Measurements from ENCODE around the gene OPTC. TPM values are rescaled to one million over a fixed set of nuclear protein-coding genes. Genes with fewer than 3 reads are reported as not detected.

Gene OPTC
- total and polyA plus RNA-seq, 11 donors, result not detected

GRCh38 chr1:203448521-203449061 is 45.4 kb upstream of the OPTC start:
- Histone ChIP-seq H3K9me3 (peaks cover 0 to 19% (median 2%) of the 10 kb centered on the region in 12 donors), H3K27ac (peak overlapping the region in 10 of 12 donors; percentile 16 to 77 (median 61)), H3K27me3 (peaks cover 0 to under 1% (median 0%) of the 10 kb centered on the region in 9 donors), H3K4me3 (peak overlapping the region in 3 of 12 donors; percentile 14 to 27 (median 25)), H3K36me3 (no peaks in the 10 kb centered on the region), H3K4me1 (peaks cover 0 to 24% (median 5%) of the 10 kb centered on the region in 12 donors)
- no peak for TF ChIP-seq POLR2A (IDR thresholded peaks at IDR 0.05)
- TF ChIP-seq CTCF (IDR thresholded peaks at IDR 0.05), result no peak
- intact Hi-C loops (cut with DNase I), result no loop called here
- DNase-seq (peak in 2 of 5 donors; percentile 36 to 55), ATAC-seq (peak; percentile 45 to 75 (median 62))
- 58 to 73% (median 68%) methylated on average over 9 of the region's 9 CpGs for WGBS, 4 donors

- intact Hi-C loops (cut with DNase I), result no loop called here
- Histone ChIP-seq H3K36me3 (no peaks in the 10 kb centered on the region), H3K4me3 (no peak overlapping the region), H3K9me3 (peaks cover 0 to 13% (median 2%) of the 10 kb centered on the region in 12 donors), H3K4me1 (peaks cover 0 to 23% (median 6%) of the 10 kb centered on the region in 12 donors), H3K27me3 (peaks cover 0 to 10% (median 0%) of the 10 kb centered on the region in 9 donors), H3K27ac (peak overlapping the region in 4 of 12 donors; percentile 52 to 77 (median 63))
- ATAC-seq (no peak), DNase-seq (no peak)
- TF ChIP-seq CTCF (IDR thresholded peaks at IDR 0.05) (no peak), POLR2A (IDR thresholded peaks at IDR 0.05) (no peak)
- 77 to 90% (median 81%) methylated on average over 1 of the region's 1 CpG for WGBS, 4 donors
These were observed 44.0 kb upstream of the OPTC start for GRCh38 chr1:203450001-203450400.

GRCh38 chr1:203450479-203451149 is 43.3 kb upstream of the OPTC start:
- Histone ChIP-seq H3K9me3 (peaks cover 0 to 7% (median 0%) of the 10 kb centered on the region in 12 donors), H3K27me3 (peaks cover 0 to 10% (median 0%) of the 10 kb centered on the region in 9 donors), H3K36me3 (no peaks in the 10 kb centered on the region), H3K4me3 (no peak overlapping the region), H3K27ac (peak overlapping the region in 3 of 12 donors; percentile 10 to 77 (median 52)), H3K4me1 (peaks cover 0 to 23% (median 6%) of the 10 kb centered on the region in 12 donors)
- intact Hi-C loops (cut with DNase I), result no loop called here
- DNase-seq (no peak), ATAC-seq (no peak)
- TF ChIP-seq CTCF (IDR thresholded peaks at IDR 0.05), result no peak
- TF ChIP-seq POLR2A (IDR thresholded peaks at IDR 0.05), result no peak
- 67 to 76% (median 74%) methylated on average over 17 of the region's 17 CpGs for WGBS, 4 donors

All from heart left ventricle (tissue), 16 donors.